ENCODE results near the gene KIRREL3.

The KIRREL3 gene

GRCh38 chr11:126687477-126687876 lies 313.1 kb downstream of the KIRREL3 start:
- no peak for DNase-seq (ENCODE audit: low read depth, low spot score)

DNA sequence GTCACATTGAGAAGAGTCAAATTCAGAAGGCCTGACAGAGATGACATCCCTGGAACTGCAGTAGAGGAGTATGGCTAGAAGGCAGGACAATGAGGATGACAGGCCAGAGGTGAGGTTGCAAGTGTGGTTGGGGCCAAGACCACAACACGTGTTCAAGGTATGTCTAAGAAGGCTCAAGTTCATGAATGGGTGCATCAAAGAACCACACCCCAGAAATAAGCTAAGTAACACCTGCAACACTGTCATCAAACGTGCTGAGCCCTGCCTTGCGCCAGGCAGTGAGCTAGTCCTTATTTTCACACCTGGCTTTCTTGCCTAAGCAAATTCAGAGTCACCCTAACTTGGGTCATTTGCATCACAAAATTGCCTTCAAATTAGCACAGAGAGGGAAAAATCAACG lies 313.6 kb downstream of the KIRREL3 start:
- DNase-seq (ENCODE audit: low read depth, low spot score): no peak
- TF ChIP-seq, protein P1, sequence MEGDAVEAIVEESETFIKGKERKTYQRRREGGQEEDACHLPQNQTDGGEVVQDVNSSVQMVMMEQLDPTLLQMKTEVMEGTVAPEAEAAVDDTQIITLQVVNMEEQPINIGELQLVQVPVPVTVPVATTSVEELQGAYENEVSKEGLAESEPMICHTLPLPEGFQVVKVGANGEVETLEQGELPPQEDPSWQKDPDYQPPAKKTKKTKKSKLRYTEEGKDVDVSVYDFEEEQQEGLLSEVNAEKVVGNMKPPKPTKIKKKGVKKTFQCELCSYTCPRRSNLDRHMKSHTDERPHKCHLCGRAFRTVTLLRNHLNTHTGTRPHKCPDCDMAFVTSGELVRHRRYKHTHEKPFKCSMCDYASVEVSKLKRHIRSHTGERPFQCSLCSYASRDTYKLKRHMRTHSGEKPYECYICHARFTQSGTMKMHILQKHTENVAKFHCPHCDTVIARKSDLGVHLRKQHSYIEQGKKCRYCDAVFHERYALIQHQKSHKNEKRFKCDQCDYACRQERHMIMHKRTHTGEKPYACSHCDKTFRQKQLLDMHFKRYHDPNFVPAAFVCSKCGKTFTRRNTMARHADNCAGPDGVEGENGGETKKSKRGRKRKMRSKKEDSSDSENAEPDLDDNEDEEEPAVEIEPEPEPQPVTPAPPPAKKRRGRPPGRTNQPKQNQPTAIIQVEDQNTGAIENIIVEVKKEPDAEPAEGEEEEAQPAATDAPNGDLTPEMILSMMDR (IDR thresholded peaks at IDR 0.05; ENCODE audit: low read depth, low read length): no peak
- no peak overlapping the region for H3K4me3 ChIP-seq (ENCODE audit: low read depth, low read length)
- in situ Hi-C loops (cut with HindIII; ENCODE audit: low sequenced_read_pairs): no loop called here

More at GRCh38 chr11:126687477-126687876, 313.1 kb downstream of the KIRREL3 start:
- TF ChIP-seq, protein P1 (IDR thresholded peaks at IDR 0.05; ENCODE audit: low read depth, low read length): no peak
- H3K4me3 ChIP-seq (ENCODE audit: low read depth, low read length): no peak overlapping the region
- in situ Hi-C loops (cut with HindIII; ENCODE audit: low sequenced_read_pairs): no loop called here

- no peak overlapping the region for H3K4me3 ChIP-seq (ENCODE audit: low read depth, low read length)
- in situ Hi-C loops (cut with HindIII; ENCODE audit: low sequenced_read_pairs): no loop called here
- DNase-seq (ENCODE audit: low read depth, low spot score): no peak
- TF ChIP-seq, protein P1 (IDR thresholded peaks at IDR 0.05; ENCODE audit: low read depth, low read length): no peak
Measured at GRCh38 chr11:126683766-126684728, 316.5 kb downstream of the KIRREL3 start.

DNA sequence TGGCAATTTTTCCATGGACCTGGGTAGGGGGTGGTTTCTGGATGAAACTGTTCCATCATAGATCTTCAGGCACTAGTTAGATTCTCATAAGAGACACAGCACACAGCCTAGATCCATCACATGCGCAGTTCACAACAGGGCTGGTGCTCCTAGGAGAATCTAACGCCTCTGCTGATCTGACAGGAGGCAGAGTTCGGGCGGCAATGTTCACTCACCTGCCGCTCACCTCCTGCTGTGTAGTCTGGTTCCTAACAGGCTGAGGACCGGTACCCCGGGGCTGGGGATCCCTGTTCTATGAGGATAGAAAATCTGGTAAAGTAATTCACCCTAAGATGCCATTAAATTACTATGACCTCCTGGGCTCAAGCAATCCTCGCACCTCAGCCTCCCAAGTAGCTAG lies 318.0 kb downstream of the KIRREL3 start:
- in situ Hi-C loops (cut with HindIII; ENCODE audit: low sequenced_read_pairs): no loop called here
- TF ChIP-seq, protein P1 (IDR thresholded peaks at IDR 0.05; ENCODE audit: low read depth, low read length): no peak

GRCh38 chr11:126680700-126681099 lies 319.9 kb downstream of the KIRREL3 start:
- no peak overlapping the region for H3K4me3 ChIP-seq (ENCODE audit: low read depth, low read length)
- no peak for DNase-seq (ENCODE audit: low read depth, low spot score)
- TF ChIP-seq, protein P1 (IDR thresholded peaks at IDR 0.05; ENCODE audit: low read depth, low read length): no peak
- in situ Hi-C loops (cut with HindIII; ENCODE audit: low sequenced_read_pairs): no loop called here

More for the DNA sequence above, 318.0 kb downstream of the KIRREL3 start:
- no peak for DNase-seq (ENCODE audit: low read depth, low spot score)
- H3K4me3 ChIP-seq (ENCODE audit: low read depth, low read length): no peak overlapping the region

- in situ Hi-C loops (cut with HindIII; ENCODE audit: low sequenced_read_pairs): no loop called here
- DNase-seq (ENCODE audit: low read depth, low spot score): no peak
- TF ChIP-seq, protein P1 (IDR thresholded peaks at IDR 0.05; ENCODE audit: low read depth, low read length): no peak
- H3K4me3 ChIP-seq (ENCODE audit: low read depth, low read length): no peak overlapping the region
Measured at GRCh38 chr11:126680131-126680530, 320.4 kb downstream of the KIRREL3 start.

Data from astrocyte of the spinal cord (primary cell).